Measurements from ENCODE around the gene CATSPERD. TPM values are rescaled to one million over a fixed set of nuclear protein-coding genes. Genes with fewer than 3 reads are reported as not detected.

The CATSPERD gene
- total RNA-seq, 2 donors from 2014 or later = not detected

- TF ChIP-seq, protein P1, sequence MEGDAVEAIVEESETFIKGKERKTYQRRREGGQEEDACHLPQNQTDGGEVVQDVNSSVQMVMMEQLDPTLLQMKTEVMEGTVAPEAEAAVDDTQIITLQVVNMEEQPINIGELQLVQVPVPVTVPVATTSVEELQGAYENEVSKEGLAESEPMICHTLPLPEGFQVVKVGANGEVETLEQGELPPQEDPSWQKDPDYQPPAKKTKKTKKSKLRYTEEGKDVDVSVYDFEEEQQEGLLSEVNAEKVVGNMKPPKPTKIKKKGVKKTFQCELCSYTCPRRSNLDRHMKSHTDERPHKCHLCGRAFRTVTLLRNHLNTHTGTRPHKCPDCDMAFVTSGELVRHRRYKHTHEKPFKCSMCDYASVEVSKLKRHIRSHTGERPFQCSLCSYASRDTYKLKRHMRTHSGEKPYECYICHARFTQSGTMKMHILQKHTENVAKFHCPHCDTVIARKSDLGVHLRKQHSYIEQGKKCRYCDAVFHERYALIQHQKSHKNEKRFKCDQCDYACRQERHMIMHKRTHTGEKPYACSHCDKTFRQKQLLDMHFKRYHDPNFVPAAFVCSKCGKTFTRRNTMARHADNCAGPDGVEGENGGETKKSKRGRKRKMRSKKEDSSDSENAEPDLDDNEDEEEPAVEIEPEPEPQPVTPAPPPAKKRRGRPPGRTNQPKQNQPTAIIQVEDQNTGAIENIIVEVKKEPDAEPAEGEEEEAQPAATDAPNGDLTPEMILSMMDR (IDR thresholded peaks at IDR 0.05) = no peak
- TF ChIP-seq POLR2A (IDR thresholded peaks at IDR 0.05) = no peak
- no peaks in the 10 kb centered on the region for H3K27me3 ChIP-seq
- intact Hi-C loops (cut with DNase I) = no loop called here
- no peak for ATAC-seq
- peak in 1 of 4 donors; percentile 18 for DNase-seq
- H3K36me3 ChIP-seq (replicated peaks in 1 of 2; ENCODE audit: insufficient read depth in 1 of 2, low read depth in 2 of 2) = peaks cover 6 to 16% of the 10 kb centered on the region in 2 donors
- H3K4me1 ChIP-seq = peaks cover 18% of the 10 kb centered on the region
- H3K4me3 ChIP-seq = no peak overlapping the region
- 90% methylated on average over 39 of the region's 42 CpGs; no CpG with 5 or more reads in 1 of the 2 donors for WGBS, 2 donors
- no peak overlapping the region for H3K27ac ChIP-seq
- H3K9me3 ChIP-seq = no peaks in the 10 kb centered on the region
Measured at GRCh38 chr19:5696196-5697021, 24.0 kb upstream of the CATSPERD start.

DNA sequence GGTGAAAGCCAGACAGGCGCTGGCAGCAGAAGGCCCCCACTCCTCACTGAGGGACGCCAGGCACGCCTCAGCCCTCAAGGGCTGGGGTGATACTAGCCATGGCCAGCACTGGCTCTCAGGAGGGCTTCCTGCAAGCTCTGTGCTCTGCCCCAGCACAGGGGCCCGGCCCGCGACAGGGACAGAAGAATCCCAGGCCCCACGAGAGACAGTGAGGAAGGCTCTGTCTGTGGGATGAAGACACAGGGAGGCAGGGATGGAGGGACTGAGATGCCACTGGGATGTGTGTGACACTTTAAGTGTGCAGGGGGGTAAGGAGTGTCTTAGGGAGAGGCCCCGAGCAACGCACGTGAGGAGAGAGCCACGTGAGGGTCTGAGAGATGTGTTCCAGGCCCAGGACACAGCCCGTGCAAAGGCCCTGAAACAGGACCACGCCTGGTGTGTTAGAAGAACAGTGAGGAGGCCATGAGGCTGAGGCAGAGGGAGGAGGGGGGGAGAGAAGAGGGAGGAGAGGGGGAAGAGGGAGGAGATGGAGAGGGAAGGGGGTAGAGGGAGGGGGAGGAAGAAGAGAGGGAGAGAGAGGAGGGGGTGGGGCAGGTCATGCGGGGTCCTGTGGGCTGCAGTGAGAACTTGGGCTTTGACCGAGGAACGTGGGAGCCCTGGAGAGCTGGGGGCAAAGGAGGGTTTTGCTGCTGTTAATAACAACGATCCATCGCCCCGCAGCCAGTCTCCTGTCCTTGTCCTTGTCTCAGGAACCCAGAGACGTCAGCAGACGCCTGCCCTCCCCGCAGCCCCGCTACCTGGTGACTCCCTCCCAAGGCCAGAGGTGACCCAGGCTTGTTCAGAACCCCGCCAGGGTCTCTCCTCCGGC, 23.2 kb upstream of the CATSPERD start:
- DNase-seq (peak in 1 of 4 donors; percentile 16), ATAC-seq (no peak)
- Histone ChIP-seq H3K36me3 (replicated peaks in 1 of 2; ENCODE audit: insufficient read depth in 1 of 2, low read depth in 2 of 2) (peaks cover 6 to 15% of the 10 kb centered on the region in 2 donors), H3K9me3 (no peaks in the 10 kb centered on the region), H3K27me3 (no peaks in the 10 kb centered on the region), H3K4me3 (no peak overlapping the region), H3K27ac (no peak overlapping the region), H3K4me1 (peaks cover 10% of the 10 kb centered on the region)
- 89 to 90% methylated on average over 19 to 25 of the region's 25 CpGs for WGBS, 2 donors
- TF ChIP-seq, protein P1 (IDR thresholded peaks at IDR 0.05) = no peak
- TF ChIP-seq POLR2A (IDR thresholded peaks at IDR 0.05) = no peak
- intact Hi-C loops (cut with DNase I) = no loop called here

DNA sequence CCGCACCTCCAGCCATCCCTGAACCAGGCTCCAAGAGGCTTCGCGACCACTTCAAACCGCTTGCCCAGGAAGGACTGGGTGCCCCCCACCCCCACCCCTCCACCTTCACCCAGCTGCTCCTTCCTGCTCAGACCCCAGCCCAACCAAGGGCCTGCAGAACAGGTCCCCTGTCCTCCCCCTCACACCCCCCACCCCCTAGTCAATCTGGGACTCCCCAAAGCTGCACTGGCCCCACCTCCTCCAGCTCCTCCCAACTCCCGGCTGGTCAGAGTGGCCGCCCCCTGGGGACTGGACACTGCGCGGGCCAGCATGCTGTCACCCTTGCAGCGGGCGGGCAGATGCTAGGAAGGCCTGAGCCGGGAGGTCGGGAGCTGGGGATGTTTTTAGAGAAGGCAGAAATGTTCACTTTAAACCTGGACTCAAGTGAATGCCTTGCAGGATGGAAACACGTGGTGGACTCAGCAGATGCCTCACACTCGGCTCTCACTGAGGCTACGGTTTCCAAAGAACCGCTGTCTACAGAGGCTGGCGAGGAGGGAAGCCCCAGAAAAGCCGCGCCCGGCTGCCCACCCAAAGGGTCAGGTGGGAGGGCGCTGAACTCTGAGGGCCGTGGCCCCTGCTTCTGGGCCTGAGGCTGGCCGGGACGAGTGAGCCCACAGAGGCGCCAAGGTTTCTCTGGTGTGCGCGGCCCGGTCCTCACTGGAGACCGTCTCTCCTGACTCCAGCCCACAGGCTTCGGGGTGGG, 22.4 kb upstream of the CATSPERD start:
- intact Hi-C loops (cut with DNase I) = no loop called here
- 84 to 92% methylated on average over 19 to 23 of the region's 30 CpGs for WGBS, 2 donors

More for the DNA sequence above, 22.4 kb upstream of the CATSPERD start:
- Histone ChIP-seq H3K36me3 (replicated peaks in 1 of 2; ENCODE audit: insufficient read depth in 1 of 2, low read depth in 2 of 2) (peaks cover 6 to 15% of the 10 kb centered on the region in 2 donors), H3K9me3 (no peaks in the 10 kb centered on the region), H3K4me3 (no peak overlapping the region), H3K27me3 (no peaks in the 10 kb centered on the region), H3K27ac (no peak overlapping the region), H3K4me1 (peaks cover 2% of the 10 kb centered on the region)
- no peak for TF ChIP-seq POLR2A (IDR thresholded peaks at IDR 0.05)
- TF ChIP-seq, protein P1 (IDR thresholded peaks at IDR 0.05) = no peak
- ATAC-seq = no peak
- peak in 1 of 4 donors; percentile 19 for DNase-seq

Measured in body of pancreas (tissue), 4 donors.